Measurements from ENCODE around the gene TRAF2. TPM values are rescaled to one million over a fixed set of nuclear protein-coding genes. Genes with fewer than 3 reads are reported as not detected.

Gene TRAF2
- total and polyA plus RNA-seq, 2 of the 8 experiments (the other 6 are each of a cell fraction or from before 2014, with no cell fraction given), result 26.9 to 50.2 TPM

GRCh38 chr9:136850866-136851775 is 35.2 kb upstream of the TRAF2 start:
- Histone ChIP-seq H3K9me3 (ENCODE audit: insufficient read depth in 2 of 2, low read depth in 1 of 2, low read length in 1 of 2) (no peaks in the 10 kb centered on the region), H2AFZ (ENCODE audit: low read length) (no peak overlapping the region), H3K4ac (replicated peaks; ENCODE audit: insufficient read length, low read depth, low read length) (no peak overlapping the region), H2BK12ac (ENCODE audit: low read depth, low read length) (no peak overlapping the region), H3K4me3 (ENCODE audit: extremely low read depth in 1 of 4, insufficient read depth in 2 of 4, low read depth in 3 of 4, low read length in 4 of 4) (no peak overlapping the region), H3K36me3 (ENCODE audit: control insufficient read depth in 2 of 4, insufficient read depth in 4 of 4, low read length in 3 of 4) (peaks cover 0 to 7% (median 3%) of the 10 kb centered on the region in 4 experiments; a peak in 4 of 8 replicates), H4K5ac (ENCODE audit: insufficient read length, low read depth, low read length) (no peak overlapping the region), H3K18ac (ENCODE audit: extremely low read depth, low read length) (no peak overlapping the region), H2BK15ac (ENCODE audit: low read length) (no peak overlapping the region), H4K20me1 (replicated peaks in 1 of 2; ENCODE audit: control insufficient read depth in 1 of 2, insufficient read depth in 2 of 2, low read length in 2 of 2) (peaks cover 7 to 9% of the 10 kb centered on the region in 2 experiments), H3K4me2 (ENCODE audit: insufficient read depth in 1 of 2, low read depth in 2 of 2, low read length in 2 of 2) (no peak overlapping the region; a peak in 1 of 4 replicates), H3K23me2 (ENCODE audit: low read depth, low read length) (peaks cover 13% of the 10 kb centered on the region), H2AK5ac (ENCODE audit: low read depth, low read length) (no peak overlapping the region), H3K56ac (replicated peaks; ENCODE audit: insufficient read length, low read depth, low read length) (no peak overlapping the region), H2BK120ac (replicated peaks; ENCODE audit: low read depth, low read length) (no peak overlapping the region), H3K27me3 (replicated peaks in 1 of 4; ENCODE audit: control insufficient read depth in 3 of 4, extremely low read depth in 1 of 4, insufficient read depth in 3 of 4, low read length in 3 of 4) (peaks cover 2 to 6% (median 5%) of the 10 kb centered on the region in 4 experiments; a peak in 6 of 7 replicates), H3K4me1 (replicated peaks in 1 of 4; ENCODE audit: control insufficient read depth in 3 of 4, insufficient read depth in 4 of 4, low read length in 3 of 4) (peaks cover 0 to 18% (median 8%) of the 10 kb centered on the region in 4 experiments; a peak in 5 of 7 replicates), H3K23ac (ENCODE audit: insufficient read length) (no peak overlapping the region), H3K27ac (ENCODE audit: low read depth, low read length) (no peak overlapping the region), H4K91ac (replicated peaks; ENCODE audit: insufficient read length, low read length) (no peak overlapping the region), H3K9ac (replicated peaks in 1 of 4; ENCODE audit: extremely low read depth in 1 of 4, low read depth in 3 of 4, low read length in 3 of 4) (no peak overlapping the region), H2BK5ac (ENCODE audit: low read depth, low read length) (no peak overlapping the region), H3K79me2 (ENCODE audit: control insufficient read depth in 1 of 2, insufficient read depth in 2 of 2, low read length in 2 of 2) (no peaks in the 10 kb centered on the region), H3K79me1 (ENCODE audit: low read depth, low read length) (no peaks in the 10 kb centered on the region; the same call in 1 of the 2 replicates), H3K14ac (ENCODE audit: insufficient read length) (no peak overlapping the region), H2BK20ac (ENCODE audit: low read length) (no peak overlapping the region), H4K8ac (ENCODE audit: extremely low read depth, insufficient read depth, low read length) (peak overlapping the region; percentile 41; the same call in 1 of the 2 replicates)
- ChIA-PET CTCF (ENCODE audit: partially characterized antibody) (interaction anchor here (1.3 to 1.8 kb wide), 3 partner anchors 8 to 184 kb away, joined by 3 to 6 read pairs (median 5); partner anchors contain the start of gene AJM1), POLR2A (ENCODE audit: partially characterized antibody) (interaction anchor here (0.7 to 16.2 kb wide), 9 partner anchors 10 to 87 kb away, joined by 3 to 248 read pairs (median 4); partner anchors contain the start of genes AJM1, EDF1 and TRAF2)
- DNase-seq (ENCODE audit: low read depth in 1 of 2, low spot score in 2 of 2) (no peak), FAIRE-seq (no peak)
- 93% methylated on average over 23 of the region's 23 CpGs; no CpG with 5 or more reads in 1 of the 2 experiments for whole genome bisulfite sequencing, 2 experiments (ENCODE audit: extremely low coverage in 1 of 2, insufficient coverage in 1 of 2, insufficient read length in 1 of 2, insufficient replicate concordance in 2 of 2, low coverage in 1 of 2, low lambda C conversion rate in 2 of 2, missing lambda C conversion rate in 1 of 2)
- TF ChIP-seq POLR2A (IDR thresholded peaks at IDR 0.05; ENCODE audit: control extremely low read depth in 1 of 2, low read depth in 2 of 2, low read length in 2 of 2) (0 out of 3 replicates have a peak, but pooled peaks of 1 of the 2 experiments have one; percentile 36), BCL11A (IDR thresholded peaks at IDR 0.05; ENCODE audit: low read depth in 2 of 2, low read length in 2 of 2) (no peak)

Measured in H1 (cell line).